ENCODE measurements around the gene PNLIPRP3. TPM values are rescaled to one million over a fixed set of nuclear protein-coding genes. Genes with fewer than 3 reads are reported as not detected.
A peak's percentile ranks its signal among the peaks of the same experiment; 100 is the strongest.

The PNLIPRP3 gene
- polyA plus RNA-seq, 3 donors = not detected

DNA sequence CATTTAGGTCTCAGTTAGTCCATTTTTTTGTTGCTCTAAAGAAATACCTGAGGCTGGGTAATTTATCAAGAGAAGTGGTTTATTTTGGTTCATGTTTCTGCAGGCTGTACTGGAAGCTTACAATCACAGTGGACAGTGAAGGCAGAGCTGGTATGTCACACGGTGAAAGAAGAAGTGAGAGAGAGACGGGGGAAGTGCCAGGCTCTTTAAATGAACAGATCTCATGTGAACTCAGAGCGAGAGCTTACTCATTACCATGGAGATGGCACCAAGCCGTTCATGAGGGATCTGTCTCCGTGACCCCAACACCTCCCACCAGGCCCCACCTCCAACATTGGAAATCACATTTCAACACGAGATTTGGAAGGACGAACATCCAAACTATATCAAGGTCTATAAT, 18.9 kb upstream of the PNLIPRP3 start:
- Mint-ChIP-seq H3K27ac (no peak overlapping the region), H3K27me3 (ENCODE audit: low read depth in 3 of 3) (peaks cover 2 to 6% (median 3%) of the 10 kb centered on the region in 3 donors), H3K4me3 (no peak overlapping the region), H3K4me1 (peaks cover 3% of the 10 kb centered on the region), H3K36me3 (no peaks in the 10 kb centered on the region), H3K9me3 (peaks cover 0 to 7% (median 1%) of the 10 kb centered on the region in 7 donors)
- DNase-seq = peak in 1 of 3 donors; percentile 12
- no CpG with 5 or more reads among the region's 7 CpGs for WGBS (ENCODE audit: insufficient coverage)
- no peaks in the 10 kb centered on the region for H3K79me2 ChIP-seq (ENCODE audit: insufficient read depth, low read length)
- H3K27me3 ChIP-seq (ENCODE audit: control insufficient read depth in 2 of 2, insufficient read depth in 2 of 2, low read length in 2 of 2) = no peaks in the 10 kb centered on the region
- H3K4me2 ChIP-seq (replicated peaks; ENCODE audit: extremely low read depth, low read length, poor library complexity, severe bottlenecking) = no peak overlapping the region
- no peak overlapping the region for H3K4me3 ChIP-seq (replicated peaks in 1 of 3; ENCODE audit: low read depth in 2 of 3, low read length in 3 of 3)
- H2AFZ ChIP-seq (ENCODE audit: insufficient read depth, low read depth, low read length, poor library complexity, severe bottlenecking) = no peak overlapping the region
- H3K36me3 ChIP-seq (replicated peaks in 1 of 2; ENCODE audit: control insufficient read depth in 1 of 2, insufficient read depth in 2 of 2, low read length in 2 of 2) = no peaks in the 10 kb centered on the region
- H3K9ac ChIP-seq (ENCODE audit: insufficient read depth, low read length, poor library complexity, severe bottlenecking) = no peak overlapping the region
- intact Hi-C loops (cut with micrococcal nuclease) = no loop called here
- H3K9me3 ChIP-seq (replicated peaks in 1 of 2; ENCODE audit: control insufficient read depth in 1 of 2, insufficient read depth in 1 of 2, low read length in 2 of 2) = no peaks in the 10 kb centered on the region
- H4K20me1 ChIP-seq (ENCODE audit: insufficient read depth, low read length) = no peaks in the 10 kb centered on the region
- no peak overlapping the region for H3K27ac ChIP-seq (ENCODE audit: low read depth in 1 of 2, low read length in 2 of 2)
- TF ChIP-seq, protein P1, sequence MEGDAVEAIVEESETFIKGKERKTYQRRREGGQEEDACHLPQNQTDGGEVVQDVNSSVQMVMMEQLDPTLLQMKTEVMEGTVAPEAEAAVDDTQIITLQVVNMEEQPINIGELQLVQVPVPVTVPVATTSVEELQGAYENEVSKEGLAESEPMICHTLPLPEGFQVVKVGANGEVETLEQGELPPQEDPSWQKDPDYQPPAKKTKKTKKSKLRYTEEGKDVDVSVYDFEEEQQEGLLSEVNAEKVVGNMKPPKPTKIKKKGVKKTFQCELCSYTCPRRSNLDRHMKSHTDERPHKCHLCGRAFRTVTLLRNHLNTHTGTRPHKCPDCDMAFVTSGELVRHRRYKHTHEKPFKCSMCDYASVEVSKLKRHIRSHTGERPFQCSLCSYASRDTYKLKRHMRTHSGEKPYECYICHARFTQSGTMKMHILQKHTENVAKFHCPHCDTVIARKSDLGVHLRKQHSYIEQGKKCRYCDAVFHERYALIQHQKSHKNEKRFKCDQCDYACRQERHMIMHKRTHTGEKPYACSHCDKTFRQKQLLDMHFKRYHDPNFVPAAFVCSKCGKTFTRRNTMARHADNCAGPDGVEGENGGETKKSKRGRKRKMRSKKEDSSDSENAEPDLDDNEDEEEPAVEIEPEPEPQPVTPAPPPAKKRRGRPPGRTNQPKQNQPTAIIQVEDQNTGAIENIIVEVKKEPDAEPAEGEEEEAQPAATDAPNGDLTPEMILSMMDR (IDR thresholded peaks at IDR 0.05) = no peak
- no peaks in the 10 kb centered on the region for H3K4me1 ChIP-seq (ENCODE audit: control insufficient read depth in 1 of 2, insufficient read depth in 2 of 2, low read length in 2 of 2)

DNA sequence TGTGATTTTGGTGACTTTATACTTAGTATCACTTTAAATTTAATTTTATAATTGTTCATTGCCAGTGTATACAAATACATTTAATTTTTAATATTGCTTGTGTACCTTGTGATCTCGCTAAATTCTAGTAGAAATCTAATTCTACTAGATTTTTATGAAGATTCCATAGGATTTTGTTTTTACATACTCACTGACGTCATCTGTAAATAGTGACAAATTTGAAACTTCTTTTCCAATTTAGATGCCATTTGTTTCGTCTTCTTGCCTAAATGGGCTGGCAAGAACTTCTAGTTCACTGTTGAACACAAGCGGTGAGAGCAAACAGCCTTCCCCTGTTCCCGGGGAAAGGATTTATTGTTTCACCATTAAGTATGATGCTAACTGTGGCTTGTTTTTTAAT, 17.3 kb upstream of the PNLIPRP3 start:
- Mint-ChIP-seq H3K27me3 (ENCODE audit: low read depth in 3 of 3) (peaks cover 2 to 6% (median 3%) of the 10 kb centered on the region in 3 donors), H3K36me3 (no peaks in the 10 kb centered on the region), H3K4me3 (no peak overlapping the region), H3K4me1 (peaks cover 3% of the 10 kb centered on the region), H3K9me3 (peaks cover 0 to 7% (median 1%) of the 10 kb centered on the region in 7 donors), H3K27ac (no peak overlapping the region)
- Histone ChIP-seq H3K9ac (ENCODE audit: insufficient read depth, low read length, poor library complexity, severe bottlenecking) (no peak overlapping the region), H3K4me3 (replicated peaks in 1 of 3; ENCODE audit: low read depth in 2 of 3, low read length in 3 of 3) (no peak overlapping the region), H3K4me2 (replicated peaks; ENCODE audit: extremely low read depth, low read length, poor library complexity, severe bottlenecking) (no peak overlapping the region), H2AFZ (ENCODE audit: insufficient read depth, low read depth, low read length, poor library complexity, severe bottlenecking) (no peak overlapping the region), H3K27ac (ENCODE audit: low read depth in 1 of 2, low read length in 2 of 2) (no peak overlapping the region), H3K27me3 (ENCODE audit: control insufficient read depth in 2 of 2, insufficient read depth in 2 of 2, low read length in 2 of 2) (peaks cover 0 to 2% of the 10 kb centered on the region in 2 donors), H3K4me1 (ENCODE audit: control insufficient read depth in 1 of 2, insufficient read depth in 2 of 2, low read length in 2 of 2) (no peaks in the 10 kb centered on the region), H3K9me3 (replicated peaks in 1 of 2; ENCODE audit: control insufficient read depth in 1 of 2, insufficient read depth in 1 of 2, low read length in 2 of 2) (no peaks in the 10 kb centered on the region), H3K36me3 (replicated peaks in 1 of 2; ENCODE audit: control insufficient read depth in 1 of 2, insufficient read depth in 2 of 2, low read length in 2 of 2) (no peaks in the 10 kb centered on the region), H4K20me1 (ENCODE audit: insufficient read depth, low read length) (no peaks in the 10 kb centered on the region), H3K79me2 (ENCODE audit: insufficient read depth, low read length) (no peaks in the 10 kb centered on the region)
- no peak for DNase-seq
- no CpG with 5 or more reads among the region's 5 CpGs for WGBS (ENCODE audit: insufficient coverage)
- TF ChIP-seq, protein P1 (IDR thresholded peaks at IDR 0.05) = no peak
- intact Hi-C loops (cut with micrococcal nuclease) = no loop called here

All from CD14-positive monocyte (primary cell).